ENCODE measurements around the gene FADS2.

The FADS2 gene

GRCh38 chr11:61800331-61801281 lies 27.5 kb upstream of the FADS2 start:
- Mint-ChIP-seq H3K9me3 (no peaks in the 10 kb centered on the region), H3K27ac (peak overlapping the region; percentile 92), H3K4me3 (no peak overlapping the region), H3K27me3 (ENCODE audit: low read depth, poor library complexity) (no peaks in the 10 kb centered on the region), H3K4me1 (peaks cover 29% of the 10 kb centered on the region), H3K36me3 (ENCODE audit: low read depth) (peaks cover 73% of the 10 kb centered on the region)
- no peak for TF ChIP-seq CTCF (IDR thresholded peaks at IDR 0.05)
- DNase-seq = no peak

GRCh38 chr11:61802605-61803004 lies 25.5 kb upstream of the FADS2 start:
- no peaks in the 10 kb centered on the region for H3K9me3 Mint-ChIP-seq
- TF ChIP-seq CTCF (IDR thresholded peaks at IDR 0.05) = no peak
- no peak for DNase-seq
- peaks cover 76% of the 10 kb centered on the region for H3K36me3 Mint-ChIP-seq (ENCODE audit: low read depth)
- no peak overlapping the region for H3K4me3 Mint-ChIP-seq
- peaks cover 22% of the 10 kb centered on the region for H3K4me1 Mint-ChIP-seq
- no peaks in the 10 kb centered on the region for H3K27me3 Mint-ChIP-seq (ENCODE audit: low read depth, poor library complexity)
- H3K27ac Mint-ChIP-seq = peak overlapping the region; percentile 95

- Mint-ChIP-seq H3K27me3 (ENCODE audit: low read depth, poor library complexity) (no peaks in the 10 kb centered on the region), H3K9me3 (no peaks in the 10 kb centered on the region), H3K4me1 (peaks cover 15% of the 10 kb centered on the region), H3K36me3 (ENCODE audit: low read depth) (peaks cover 88% of the 10 kb centered on the region), H3K27ac (peak overlapping the region; percentile 86), H3K4me3 (no peak overlapping the region)
- TF ChIP-seq CTCF (IDR thresholded peaks at IDR 0.05) = no peak
- DNase-seq = no peak
Observed at GRCh38 chr11:61803889-61804647, 24.0 kb upstream of the FADS2 start.

- TF ChIP-seq CTCF (IDR thresholded peaks at IDR 0.05) = no peak
- H3K36me3 Mint-ChIP-seq (ENCODE audit: low read depth) = peaks cover 89% of the 10 kb centered on the region
- no peak for DNase-seq
- no peaks in the 10 kb centered on the region for H3K27me3 Mint-ChIP-seq (ENCODE audit: low read depth, poor library complexity)
- peaks cover 11% of the 10 kb centered on the region for H3K4me1 Mint-ChIP-seq
- no peak overlapping the region for H3K4me3 Mint-ChIP-seq
- H3K27ac Mint-ChIP-seq = peak overlapping the region; percentile 74
- no peaks in the 10 kb centered on the region for H3K9me3 Mint-ChIP-seq
Observed at GRCh38 chr11:61805146-61805545, 23.0 kb upstream of the FADS2 start.

- TF ChIP-seq CTCF (IDR thresholded peaks at IDR 0.05) = no peak
- no peaks in the 10 kb centered on the region for H3K9me3 Mint-ChIP-seq
- H3K4me3 Mint-ChIP-seq = no peak overlapping the region
- H3K36me3 Mint-ChIP-seq (ENCODE audit: low read depth) = peaks cover 95% of the 10 kb centered on the region
- peak overlapping the region; percentile 74 for H3K27ac Mint-ChIP-seq
- H3K27me3 Mint-ChIP-seq (ENCODE audit: low read depth, poor library complexity) = no peaks in the 10 kb centered on the region
- H3K4me1 Mint-ChIP-seq = peaks cover 6% of the 10 kb centered on the region
- DNase-seq = no peak
Observed at GRCh38 chr11:61806785-61807184, 21.3 kb upstream of the FADS2 start.
